Measurements from ENCODE around the gene AQP1. TPM values are rescaled to one million over a fixed set of nuclear protein-coding genes. Genes with fewer than 3 reads are reported as not detected.

AQP1 gene
- total RNA-seq, 4 donors from 2014 or later = 48.7 to 231 (median 134) TPM

- intact Hi-C loops (cut with DNase I) = no loop called here
- peak overlapping the region in 1 of 3 donors; percentile 26 for H3K4me3 ChIP-seq (replicated peaks in 1 of 3)
- no peaks in the 10 kb centered on the region for H3K9me3 ChIP-seq
- DNase-seq = no peak
- TF ChIP-seq CTCF (IDR thresholded peaks at IDR 0.05) = no peak
- TF ChIP-seq POLR2A (IDR thresholded peaks at IDR 0.05) = no peak
- H3K36me3 ChIP-seq = no peaks in the 10 kb centered on the region
- peaks cover 0 to 36% of the 10 kb centered on the region in 2 donors for H3K4me1 ChIP-seq
- peak overlapping the region in 1 of 3 donors; percentile 10 for H3K27ac ChIP-seq
- H3K27me3 ChIP-seq = no peaks in the 10 kb centered on the region
- 87 to 95% methylated on average over 19 to 23 of the region's 26 CpGs for WGBS, 2 donors
Observed at GRCh38 chr7:30912021-30912730, 523 bp downstream of the AQP1 start.

GRCh38 chr7:30912731-30912985 lies 1.0 kb downstream of the AQP1 start:
- peaks cover 0 to 31% of the 10 kb centered on the region in 2 donors for H3K4me1 ChIP-seq
- H3K36me3 ChIP-seq = no peaks in the 10 kb centered on the region
- H3K4me3 ChIP-seq (replicated peaks in 1 of 3) = peak overlapping the region in 1 of 3 donors; percentile 26
- DNase-seq = no peak
- no peak overlapping the region for H3K27ac ChIP-seq
- no peak for TF ChIP-seq CTCF (IDR thresholded peaks at IDR 0.05)
- WGBS, 2 donors = 80 to 95% methylated on average over 2 of the region's 2 CpGs
- no peaks in the 10 kb centered on the region for H3K27me3 ChIP-seq
- no peaks in the 10 kb centered on the region for H3K9me3 ChIP-seq
- intact Hi-C loops (cut with DNase I) = no loop called here

- DNase-seq = no peak
- no peaks in the 10 kb centered on the region for H3K36me3 ChIP-seq
- 78 to 79% methylated on average over 13 to 14 of the region's 17 CpGs for WGBS, 2 donors
- no peaks in the 10 kb centered on the region for H3K27me3 ChIP-seq
- no peaks in the 10 kb centered on the region for H3K9me3 ChIP-seq
- peaks cover 0 to 26% of the 10 kb centered on the region in 2 donors for H3K4me1 ChIP-seq
- peak overlapping the region in 1 of 3 donors; percentile 26 for H3K4me3 ChIP-seq (replicated peaks in 1 of 3)
- intact Hi-C loops (cut with DNase I) = no loop called here
- no peak for TF ChIP-seq CTCF (IDR thresholded peaks at IDR 0.05)
- TF ChIP-seq POLR2A (IDR thresholded peaks at IDR 0.05) = no peak
- peak overlapping the region in 1 of 3 donors; percentile 2 for H3K27ac ChIP-seq
Observed at GRCh38 chr7:30912986-30913811, 1.5 kb downstream of the AQP1 start.

DNA sequence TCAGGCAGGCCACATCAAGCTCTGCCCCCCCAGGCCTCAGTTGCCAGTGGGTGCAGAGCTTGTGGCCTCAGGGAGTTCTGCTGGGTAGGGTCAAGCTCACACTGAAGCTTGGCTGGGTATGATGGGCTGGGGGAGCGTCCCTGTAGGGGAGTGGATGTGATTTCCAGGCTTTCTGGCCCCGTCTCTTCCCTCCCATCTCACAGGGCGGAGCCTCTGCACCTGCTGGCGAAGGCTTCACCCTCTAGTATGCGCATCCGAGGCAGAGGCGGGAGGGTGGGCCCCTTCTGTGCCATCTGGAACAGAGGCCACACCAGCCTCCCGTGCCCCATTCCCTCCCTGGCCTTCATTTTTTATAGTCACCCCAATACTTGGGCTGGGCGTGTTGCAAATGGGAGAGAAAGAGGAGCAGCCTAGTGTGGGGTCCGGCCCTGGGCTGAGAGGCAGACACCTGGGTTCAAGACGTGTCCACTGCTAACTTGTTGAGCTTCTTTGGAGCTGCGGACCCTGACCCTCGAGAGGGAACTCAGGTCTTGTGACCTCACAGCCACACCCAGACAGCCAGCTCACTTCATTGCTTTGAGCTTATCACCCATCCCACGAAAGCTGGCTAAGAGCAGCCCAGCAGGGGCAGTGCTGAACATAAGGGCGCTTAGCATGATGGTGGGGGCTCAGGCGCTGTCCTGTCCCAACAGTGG lies 2.3 kb downstream of the AQP1 start:
- Histone ChIP-seq H3K4me3 (replicated peaks in 1 of 3) (peak overlapping the region in 1 of 3 donors; percentile 19), H3K4me1 (peaks cover 0 to 26% of the 10 kb centered on the region in 2 donors), H3K9me3 (no peaks in the 10 kb centered on the region), H3K27ac (peak overlapping the region in 1 of 3 donors; percentile 2), H3K27me3 (no peaks in the 10 kb centered on the region), H3K36me3 (no peaks in the 10 kb centered on the region)
- 84 to 92% methylated on average over 15 to 16 of the region's 16 CpGs for WGBS, 2 donors
- DNase-seq = no peak
- TF ChIP-seq POLR2A (IDR thresholded peaks at IDR 0.05) = no peak
- TF ChIP-seq CTCF (IDR thresholded peaks at IDR 0.05) = no peak
- intact Hi-C loops (cut with DNase I) = no loop called here

All from thyroid gland (tissue), 4 donors.